ENCODE results near the gene A1CF. TPM values are rescaled to one million over a fixed set of nuclear protein-coding genes. Genes with fewer than 3 reads are reported as not detected.

The A1CF gene
- total and polyA plus RNA-seq, 10 of the 15 experiments (the other 5 are each of a cell fraction or from before 2014, with no cell fraction given): 0.10 TPM; not detected in 9

DNA sequence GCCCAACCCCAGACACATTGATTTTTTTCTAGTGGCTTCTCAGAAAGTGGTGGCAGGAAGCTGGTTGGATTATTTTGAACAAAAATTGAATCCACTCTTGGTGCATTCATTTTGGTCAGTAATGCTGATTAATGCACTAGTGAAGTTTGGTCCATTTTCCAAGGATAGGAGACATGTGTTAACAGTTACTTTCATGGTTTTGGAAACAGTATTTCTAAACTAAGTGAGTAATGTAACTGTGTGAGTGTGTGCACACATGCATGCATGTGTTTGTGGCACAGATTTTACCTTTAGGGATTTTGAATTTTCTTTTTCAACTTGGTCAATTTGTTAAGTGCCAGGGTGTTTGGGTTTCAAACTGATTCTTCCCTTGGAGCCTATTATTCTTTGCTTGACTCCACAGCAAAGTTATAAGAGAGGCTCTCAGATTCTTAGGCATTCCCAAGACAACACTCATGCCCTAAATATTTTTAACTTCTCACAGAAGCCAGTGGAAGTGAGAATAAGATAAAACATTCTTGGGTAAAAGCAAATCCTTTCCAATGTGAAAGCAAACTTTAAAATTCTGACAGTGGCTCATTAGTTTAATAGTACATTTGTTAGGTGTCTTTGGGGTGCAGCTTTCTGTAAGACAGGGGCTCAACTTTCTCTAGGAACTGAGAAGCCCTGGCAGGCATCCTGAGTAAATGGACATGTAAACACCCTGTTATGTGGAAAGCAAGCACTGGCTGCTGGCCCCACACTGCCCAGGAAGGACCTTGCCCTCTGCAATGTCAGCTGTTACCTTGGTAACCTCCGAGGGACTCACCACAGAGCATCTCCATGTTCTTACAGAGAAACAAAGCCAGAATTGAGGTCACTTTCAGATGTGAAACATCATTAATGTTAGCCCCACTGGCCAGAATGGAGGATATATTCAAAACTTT is 77.3 kb downstream of the A1CF start (continued):
- TF ChIP-seq PAX5 (IDR thresholded peaks at IDR 0.05; ENCODE audit: borderline replicate concordance, low read depth, low read length) (no peak), TCF7 (IDR thresholded peaks at IDR 0.05; ENCODE audit: borderline replicate concordance) (no peak)
- TF ChIP-seq, protein P1, sequence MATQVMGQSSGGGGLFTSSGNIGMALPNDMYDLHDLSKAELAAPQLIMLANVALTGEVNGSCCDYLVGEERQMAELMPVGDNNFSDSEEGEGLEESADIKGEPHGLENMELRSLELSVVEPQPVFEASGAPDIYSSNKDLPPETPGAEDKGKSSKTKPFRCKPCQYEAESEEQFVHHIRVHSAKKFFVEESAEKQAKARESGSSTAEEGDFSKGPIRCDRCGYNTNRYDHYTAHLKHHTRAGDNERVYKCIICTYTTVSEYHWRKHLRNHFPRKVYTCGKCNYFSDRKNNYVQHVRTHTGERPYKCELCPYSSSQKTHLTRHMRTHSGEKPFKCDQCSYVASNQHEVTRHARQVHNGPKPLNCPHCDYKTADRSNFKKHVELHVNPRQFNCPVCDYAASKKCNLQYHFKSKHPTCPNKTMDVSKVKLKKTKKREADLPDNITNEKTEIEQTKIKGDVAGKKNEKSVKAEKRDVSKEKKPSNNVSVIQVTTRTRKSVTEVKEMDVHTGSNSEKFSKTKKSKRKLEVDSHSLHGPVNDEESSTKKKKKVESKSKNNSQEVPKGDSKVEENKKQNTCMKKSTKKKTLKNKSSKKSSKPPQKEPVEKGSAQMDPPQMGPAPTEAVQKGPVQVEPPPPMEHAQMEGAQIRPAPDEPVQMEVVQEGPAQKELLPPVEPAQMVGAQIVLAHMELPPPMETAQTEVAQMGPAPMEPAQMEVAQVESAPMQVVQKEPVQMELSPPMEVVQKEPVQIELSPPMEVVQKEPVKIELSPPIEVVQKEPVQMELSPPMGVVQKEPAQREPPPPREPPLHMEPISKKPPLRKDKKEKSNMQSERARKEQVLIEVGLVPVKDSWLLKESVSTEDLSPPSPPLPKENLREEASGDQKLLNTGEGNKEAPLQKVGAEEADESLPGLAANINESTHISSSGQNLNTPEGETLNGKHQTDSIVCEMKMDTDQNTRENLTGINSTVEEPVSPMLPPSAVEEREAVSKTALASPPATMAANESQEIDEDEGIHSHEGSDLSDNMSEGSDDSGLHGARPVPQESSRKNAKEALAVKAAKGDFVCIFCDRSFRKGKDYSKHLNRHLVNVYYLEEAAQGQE (IDR thresholded peaks at IDR 0.05; ENCODE audit: low read depth, low read length): no peak

DNA sequence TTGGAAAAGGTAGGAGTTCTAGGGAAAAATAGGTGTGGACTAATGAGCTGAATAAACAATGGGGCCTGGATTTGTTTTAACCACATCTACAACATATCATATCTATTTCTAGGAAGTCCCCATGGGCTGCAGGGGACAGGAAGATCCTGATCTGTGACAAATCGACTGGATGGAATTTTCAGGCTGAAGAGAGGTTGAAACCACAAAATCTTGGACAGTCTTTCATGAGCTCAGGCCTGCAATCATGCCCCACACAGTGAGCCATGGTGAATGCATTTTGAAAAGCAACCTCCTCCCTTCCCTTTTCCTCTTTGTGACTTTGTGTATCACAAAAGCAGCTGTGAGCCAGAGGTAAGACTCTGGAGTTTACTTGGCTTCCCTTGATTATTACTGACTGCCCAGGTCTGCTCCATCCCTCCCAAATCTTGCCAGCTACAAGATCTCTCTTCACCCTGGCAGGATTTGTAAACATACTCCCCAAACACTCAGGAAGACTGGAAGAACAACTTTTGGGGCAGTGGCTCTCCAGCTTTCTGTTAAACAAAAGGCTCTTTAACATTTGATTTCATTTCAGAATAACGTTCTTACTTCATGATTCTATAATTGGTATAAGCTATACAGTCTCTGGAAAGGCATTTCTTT is 79.3 kb downstream of the A1CF start:
- ATAC-seq: no peak
- in situ Hi-C loops (cut with MboI): no loop called here
- no peak for TF ChIP-seq BACH1 (IDR thresholded peaks at IDR 0.05; ENCODE audit: borderline replicate concordance)
- H3K4me1 ChIP-seq (ENCODE audit: control insufficient read depth, insufficient read depth, low read length): no peaks in the 10 kb centered on the region
- RAD21 ChIA-PET (ENCODE audit: unreplicated experiment): no interaction called here
- no peaks in the 10 kb centered on the region; a peak in 1 of 4 replicates for H3K27me3 ChIP-seq (replicated peaks in 1 of 2; ENCODE audit: control insufficient read depth in 2 of 2, insufficient read depth in 2 of 2, low read length in 1 of 2)
- no peak overlapping the region for H3K27ac ChIP-seq (ENCODE audit: control insufficient read depth, insufficient read depth)
- no peak for FAIRE-seq
- no peak overlapping the region for H3K4me3 ChIP-seq
- H2AFZ ChIP-seq (ENCODE audit: control insufficient read depth, low read depth, low read length): no peak overlapping the region
- WGBS (ENCODE audit: insufficient coverage, insufficient replicate concordance, low lambda C conversion rate, missing lambda C conversion rate): 0% methylated on average over 2 of the region's 2 CpGs
- intact Hi-C loops (cut with micrococcal nuclease; ENCODE audit: unreplicated experiment): no loop called here
- no peak overlapping the region for H3K9ac ChIP-seq (ENCODE audit: control insufficient read depth, insufficient read depth, low read length)
- no peak overlapping the region for H3K4me2 ChIP-seq (ENCODE audit: control insufficient read depth, insufficient read depth)
- POLR2A ChIA-PET: no interaction called here
- no peaks in the 10 kb centered on the region for H3K36me3 ChIP-seq (ENCODE audit: control insufficient read depth in 2 of 2, insufficient read depth in 2 of 2, low read length in 1 of 2)
- CTCF ChIA-PET: no interaction called here
- DNase-seq (ENCODE audit: low read depth, low spot score): no peak
- H3K9me3 ChIP-seq (replicated peaks; ENCODE audit: control insufficient read depth, insufficient read depth, low read length): no peaks in the 10 kb centered on the region
- no peaks in the 10 kb centered on the region for H3K79me2 ChIP-seq (ENCODE audit: control insufficient read depth, insufficient read depth, low read length)
- SMC1A ChIA-PET (ENCODE audit: uncharacterized antibody, unreplicated experiment): no interaction called here
- no peaks in the 10 kb centered on the region for H4K20me1 ChIP-seq (ENCODE audit: control insufficient read depth, insufficient read depth)
- no TSS peak for BruUV-seq (replicated peaks)

Data from GM12878 (cell line).